Measurements from ENCODE around the gene CAPZB.

- TF ChIP-seq EZH2 (IDR thresholded peaks at IDR 0.05; ENCODE audit: borderline replicate concordance, insufficient read depth, low read length, poor library complexity, severe bottlenecking) = no peak
- no peak for TF ChIP-seq REST (IDR thresholded peaks at IDR 0.05; ENCODE audit: borderline replicate concordance)
- TF ChIP-seq CTCF (IDR thresholded peaks at IDR 0.05; ENCODE audit: poor library complexity, severe bottlenecking) = peak; percentile 16
- TF ChIP-seq RAD21 (conservative IDR thresholded peaks at IDR 0.05) = no peak
- no peak for TF ChIP-seq MXI1 (conservative IDR thresholded peaks at IDR 0.05; ENCODE audit: poor library complexity, severe bottlenecking)
- TF ChIP-seq SMC3 (conservative IDR thresholded peaks at IDR 0.05; ENCODE audit: poor library complexity) = peak; percentile 25
- TF ChIP-seq EP300 (conservative IDR thresholded peaks at IDR 0.05; ENCODE audit: poor library complexity, severe bottlenecking) = no peak
Observed at GRCh38 chr1:19484338-19484797, 971 bp downstream of the CAPZB start.
